CD8-positive, alpha-beta memory T cell (primary cell): ENCODE results near the gene CFAP77. TPM values are rescaled to one million over a fixed set of nuclear protein-coding genes. Genes with fewer than 3 reads are reported as not detected.
A peak's percentile ranks its signal among the peaks of the same experiment; 100 is the strongest.

Experiments used
- CTCF ChIA-PET: fragments of 350-600 bp; sonication (Branson Sonifier 250); formaldehyde crosslinking; loops from one replicate; lab custom pipeline; 2021; ENCODE audit warnings: antibody characterized with exemption; lab: Charles Lee
- POLR2A ChIA-PET: fragments of 350-600 bp; sonication (Branson Sonifier 250); formaldehyde crosslinking; loops from one replicate; lab custom pipeline; 2021; ENCODE audit warnings: antibody characterized with exemption; lab: Charles Lee
- DNase-seq, 5 donors: peaks; one replicate each; pipeline versions ENCODE4 v3.0.0 to v3.0.0-alpha.2; 2020 to 2022; ENCODE audit warnings: mixed read lengths in 1 of 5
- H3K27ac ChIP-seq: one replicate; pipeline ENCODE4 v1.7.0; 2013; ENCODE audit warnings: low read depth, mild to moderate bottlenecking, low read length, moderate library complexity
- H3K27me3 ChIP-seq: 2 replicates; pipeline ENCODE4 v1.7.0; 2013; ENCODE audit warnings: low read length, mild to moderate bottlenecking; ENCODE audit not compliant: insufficient read depth, poor library complexity, severe bottlenecking
- H3K36me3 ChIP-seq: 2 replicates; pipeline ENCODE4 v1.7.0; 2013; ENCODE audit warnings: mild to moderate bottlenecking, low read length, moderate library complexity; ENCODE audit not compliant: insufficient read depth
- H3K4me1 ChIP-seq: 2 replicates; pipeline ENCODE4 v1.7.0; 2013; ENCODE audit warnings: mild to moderate bottlenecking, low read length, moderate library complexity; ENCODE audit not compliant: insufficient read depth
- H3K4me3 ChIP-seq: 2 replicates; pipeline ENCODE4 v1.7.0; 2013; ENCODE audit warnings: mild to moderate bottlenecking, low read length
- H3K9me3 ChIP-seq: 2 replicates; pipeline ENCODE4 v1.7.0; 2013; ENCODE audit warnings: mild to moderate bottlenecking, low read length
- H3K27ac Mint-ChIP-seq, 8 donors: one replicate each; pipeline ENCODE4 v1.8.0; 2020 to 2021; ENCODE audit warnings: mixed read lengths in 8 of 8, mild to moderate bottlenecking in 6 of 8, inconsistent platforms in 3 of 8, moderate library complexity in 3 of 8
- H3K27me3 Mint-ChIP-seq, 2 donors: one replicate each; pipeline ENCODE4 v1.8.0; 2020 to 2021; ENCODE audit warnings: mixed read lengths in 2 of 2, mild to moderate bottlenecking in 1 of 2, moderate library complexity in 1 of 2
- H3K36me3 Mint-ChIP-seq, 3 donors: one replicate each; pipeline ENCODE4 v1.8.0; 2020 to 2021; ENCODE audit warnings: mixed read lengths in 3 of 3, inconsistent platforms in 1 of 3, mild to moderate bottlenecking in 1 of 3
- H3K4me1 Mint-ChIP-seq, 3 donors: one replicate each; pipeline ENCODE4 v1.8.0; 2020 to 2021; ENCODE audit warnings: mixed read lengths in 3 of 3, inconsistent platforms in 1 of 3, mild to moderate bottlenecking in 1 of 3
- H3K4me3 Mint-ChIP-seq, 7 donors: one replicate each; pipeline ENCODE4 v1.8.0; 2020 to 2021; ENCODE audit warnings: mixed read lengths in 7 of 7, mild to moderate bottlenecking in 6 of 7, moderate library complexity in 4 of 7, inconsistent platforms in 2 of 7
- H3K9me3 Mint-ChIP-seq, 5 donors: one replicate each; pipeline ENCODE4 v1.8.0; 2020 to 2022; ENCODE audit warnings: mixed read lengths in 5 of 5, mild to moderate bottlenecking in 3 of 5, moderate library complexity in 2 of 5, inconsistent platforms in 1 of 5
- polyA plus RNA-seq: library from polyadenylated mRNA; unstranded; fragments of 300-500 nt; fragmentation: Illumina TruSeq; gene quantifications from one replicate; pipeline ENCODE4 v1.2.3, GENCODE V29; 2021
- total RNA-seq, 2 experiments: library from RNA; stranded (reverse); gene quantifications; one replicate each; pipeline ENCODE4 v1.2.3, GENCODE V29; 2021

CFAP77 gene
- total and polyA plus RNA-seq, 3 experiments from 2014 or later, result not detected

DNA sequence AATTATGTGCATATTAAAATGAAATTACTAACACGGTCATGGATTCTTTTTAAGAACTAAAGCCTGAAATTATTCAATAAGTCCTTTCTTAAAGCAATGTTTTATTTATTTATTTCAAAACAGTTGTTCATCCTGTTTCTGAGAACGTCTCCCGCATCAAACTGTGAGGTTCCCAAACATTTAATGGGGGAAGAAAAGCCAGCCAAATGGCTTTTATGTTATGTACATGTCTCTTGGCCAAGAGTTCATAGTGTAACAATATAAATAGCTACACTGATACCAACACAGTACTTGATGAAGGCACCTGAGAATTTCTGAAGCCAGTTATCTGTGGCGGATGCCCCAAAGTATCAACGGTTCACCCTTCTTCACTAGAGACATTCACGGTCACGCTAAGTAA lies 19.0 kb upstream of the CFAP77 start:
- H3K36me3 Mint-ChIP-seq, result peaks cover 15 to 89% (median 22%) of the 10 kb centered on the region in 3 donors
- no peak for DNase-seq
- ChIA-PET POLR2A (interaction anchor here (0.6 kb wide), 1 partner anchor 1205 kb away, joined by 3 read pairs; no protein-coding TSS in a partner anchor), CTCF (no interaction called here)
- Histone ChIP-seq H3K9me3 (no peaks in the 10 kb centered on the region), H3K36me3 (peaks cover 58% of the 10 kb centered on the region), H3K27ac (no peak overlapping the region), H3K4me1 (no peaks in the 10 kb centered on the region), H3K4me3 (no peak overlapping the region), H3K27me3 (no peaks in the 10 kb centered on the region)
- H3K4me3 Mint-ChIP-seq, result no peak overlapping the region
- H3K27me3 Mint-ChIP-seq, result no peaks in the 10 kb centered on the region
- no peaks in the 10 kb centered on the region for H3K4me1 Mint-ChIP-seq
- no peaks in the 10 kb centered on the region for H3K9me3 Mint-ChIP-seq
- peak overlapping the region in 1 of 8 donors; percentile 7 for H3K27ac Mint-ChIP-seq

DNA sequence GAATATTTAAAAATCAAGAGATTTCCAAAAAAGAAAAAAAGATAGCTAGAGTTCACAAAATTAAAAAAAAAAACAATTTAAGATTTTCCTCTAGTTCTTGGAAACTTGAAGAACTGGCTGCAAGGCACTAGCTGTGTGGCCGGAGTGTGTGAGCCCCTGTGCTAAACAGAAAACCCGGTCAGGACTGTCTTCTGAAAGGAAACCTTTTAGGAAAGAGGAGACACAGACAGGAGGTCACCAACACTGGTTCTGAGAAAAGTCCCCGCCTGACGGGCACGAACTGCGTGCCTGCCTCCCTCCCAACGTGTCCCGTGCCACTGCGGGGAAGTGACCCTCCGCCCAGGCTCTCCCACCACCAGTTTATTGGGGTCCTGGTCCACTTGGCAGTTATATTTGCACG lies 18.6 kb upstream of the CFAP77 start:
- Histone ChIP-seq H3K4me1 (no peaks in the 10 kb centered on the region), H3K27me3 (no peaks in the 10 kb centered on the region), H3K9me3 (no peaks in the 10 kb centered on the region), H3K36me3 (peaks cover 63% of the 10 kb centered on the region), H3K27ac (no peak overlapping the region), H3K4me3 (no peak overlapping the region)
- POLR2A ChIA-PET, result interaction anchor here (0.6 kb wide), 1 partner anchor 1206 kb away, joined by 3 read pairs; no protein-coding TSS in a partner anchor
- CTCF ChIA-PET, result no interaction called here
- H3K27ac Mint-ChIP-seq, result peak overlapping the region in 2 of 8 donors; percentile 7 to 47
- no peak overlapping the region for H3K4me3 Mint-ChIP-seq
- H3K9me3 Mint-ChIP-seq, result no peaks in the 10 kb centered on the region
- DNase-seq, result no peak
- no peaks in the 10 kb centered on the region for H3K27me3 Mint-ChIP-seq
- no peaks in the 10 kb centered on the region for H3K4me1 Mint-ChIP-seq
- peaks cover 15 to 89% (median 23%) of the 10 kb centered on the region in 3 donors for H3K36me3 Mint-ChIP-seq

GRCh38 chr9:132395560-132395959 lies 14.5 kb upstream of the CFAP77 start:
- Histone ChIP-seq H3K27me3 (no peaks in the 10 kb centered on the region), H3K27ac (no peak overlapping the region), H3K36me3 (peaks cover 50% of the 10 kb centered on the region), H3K4me3 (no peak overlapping the region), H3K9me3 (no peaks in the 10 kb centered on the region), H3K4me1 (no peaks in the 10 kb centered on the region)
- H3K27ac Mint-ChIP-seq, result no peak overlapping the region
- no peaks in the 10 kb centered on the region for H3K9me3 Mint-ChIP-seq
- H3K4me1 Mint-ChIP-seq, result peaks cover 0 to 6% (median 0%) of the 10 kb centered on the region in 3 donors
- ChIA-PET CTCF (no interaction called here), POLR2A (no interaction called here)
- H3K4me3 Mint-ChIP-seq, result no peak overlapping the region
- DNase-seq, result no peak
- H3K36me3 Mint-ChIP-seq, result peaks cover 11 to 85% (median 25%) of the 10 kb centered on the region in 3 donors
- H3K27me3 Mint-ChIP-seq, result no peaks in the 10 kb centered on the region

DNA sequence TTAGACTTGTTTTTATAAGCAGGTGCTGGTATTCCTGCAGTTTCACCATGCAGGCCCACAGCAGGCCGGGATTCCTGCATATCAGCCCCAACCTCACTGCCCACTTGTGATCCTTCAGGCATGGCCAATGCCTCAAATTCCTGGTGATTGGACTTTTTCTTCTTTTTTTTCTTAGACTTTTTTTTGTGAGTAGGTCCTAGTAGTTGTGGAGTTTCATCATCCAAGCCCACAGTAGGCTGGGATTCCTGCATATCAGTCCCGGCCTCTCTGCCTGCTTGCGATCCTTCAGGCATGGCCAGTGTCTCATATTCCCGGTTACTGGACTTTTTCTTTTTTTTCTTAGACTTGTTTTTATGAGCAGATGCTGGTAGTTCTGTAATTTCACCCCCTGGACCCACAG lies 8.2 kb upstream of the CFAP77 start:
- peaks cover 27% of the 10 kb centered on the region for H3K36me3 ChIP-seq
- no peaks in the 10 kb centered on the region for H3K27me3 ChIP-seq
- peaks cover 36 to 55% (median 45%) of the 10 kb centered on the region in 3 donors for H3K4me1 Mint-ChIP-seq
- no peak overlapping the region for H3K4me3 ChIP-seq
- POLR2A ChIA-PET, result no interaction called here
- peaks cover 8 to 61% (median 11%) of the 10 kb centered on the region in 3 donors for H3K36me3 Mint-ChIP-seq
- no peaks in the 10 kb centered on the region for H3K9me3 ChIP-seq
- no peak overlapping the region for H3K27ac ChIP-seq
- H3K27ac Mint-ChIP-seq, result peak overlapping the region in 2 of 8 donors; percentile 26 to 66
- DNase-seq, result no peak
- no peaks in the 10 kb centered on the region for H3K9me3 Mint-ChIP-seq
- H3K27me3 Mint-ChIP-seq, result no peaks in the 10 kb centered on the region
- H3K4me3 Mint-ChIP-seq, result peak overlapping the region in 1 of 7 donors; percentile 23
- CTCF ChIA-PET, result no interaction called here
- peaks cover 28% of the 10 kb centered on the region for H3K4me1 ChIP-seq

DNA sequence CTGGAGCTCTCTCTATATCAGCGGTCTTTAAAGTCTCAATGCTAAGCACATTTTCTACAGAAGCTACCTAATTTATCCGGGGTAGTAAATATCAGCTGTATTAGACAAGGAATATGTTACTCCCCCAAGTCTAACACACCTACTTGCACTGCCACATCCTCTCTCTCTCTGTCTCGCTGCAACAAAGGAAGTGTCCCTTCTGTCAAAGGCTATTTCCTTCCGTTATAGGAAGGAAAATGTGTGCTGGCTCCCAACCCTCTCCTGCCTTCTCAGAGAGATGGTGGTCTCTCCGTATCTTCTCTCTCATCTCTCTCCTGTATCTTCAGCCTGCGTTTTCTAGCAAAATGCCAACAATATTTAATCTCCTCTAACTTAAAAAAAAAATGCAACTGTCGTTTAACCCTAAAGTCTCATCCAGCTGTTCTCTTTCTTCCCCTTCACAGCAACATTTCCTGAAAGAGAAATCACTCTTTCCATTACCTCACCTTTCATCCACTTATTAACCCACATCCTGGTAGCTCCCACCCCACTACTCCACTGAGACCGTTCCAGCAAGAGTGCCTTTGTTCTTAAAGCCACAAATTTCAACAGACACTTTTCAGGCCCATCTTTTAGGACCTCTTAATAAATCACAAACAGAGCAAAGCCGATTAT lies 5.7 kb upstream of the CFAP77 start:
- Histone ChIP-seq H3K4me1 (peaks cover 35% of the 10 kb centered on the region), H3K27ac (no peak overlapping the region), H3K4me3 (no peak overlapping the region), H3K9me3 (no peaks in the 10 kb centered on the region), H3K36me3 (peaks cover 13% of the 10 kb centered on the region), H3K27me3 (no peaks in the 10 kb centered on the region)
- ChIA-PET CTCF (no interaction called here), POLR2A (interaction anchor here (1.1 kb wide), 1 partner anchor 49 kb away, joined by 3 read pairs; the partner anchor contains the start of gene SETX)
- Mint-ChIP-seq H3K9me3 (no peaks in the 10 kb centered on the region), H3K27ac (peak overlapping the region; percentile 35 to 95 (median 78)), H3K27me3 (no peaks in the 10 kb centered on the region), H3K4me1 (peaks cover 41 to 59% (median 52%) of the 10 kb centered on the region in 3 donors), H3K36me3 (peaks cover 2 to 42% (median 4%) of the 10 kb centered on the region in 3 donors), H3K4me3 (peak overlapping the region; percentile 41 to 93 (median 63))
- DNase-seq, result peak in 2 of 5 donors; percentile 14 to 17

DNA sequence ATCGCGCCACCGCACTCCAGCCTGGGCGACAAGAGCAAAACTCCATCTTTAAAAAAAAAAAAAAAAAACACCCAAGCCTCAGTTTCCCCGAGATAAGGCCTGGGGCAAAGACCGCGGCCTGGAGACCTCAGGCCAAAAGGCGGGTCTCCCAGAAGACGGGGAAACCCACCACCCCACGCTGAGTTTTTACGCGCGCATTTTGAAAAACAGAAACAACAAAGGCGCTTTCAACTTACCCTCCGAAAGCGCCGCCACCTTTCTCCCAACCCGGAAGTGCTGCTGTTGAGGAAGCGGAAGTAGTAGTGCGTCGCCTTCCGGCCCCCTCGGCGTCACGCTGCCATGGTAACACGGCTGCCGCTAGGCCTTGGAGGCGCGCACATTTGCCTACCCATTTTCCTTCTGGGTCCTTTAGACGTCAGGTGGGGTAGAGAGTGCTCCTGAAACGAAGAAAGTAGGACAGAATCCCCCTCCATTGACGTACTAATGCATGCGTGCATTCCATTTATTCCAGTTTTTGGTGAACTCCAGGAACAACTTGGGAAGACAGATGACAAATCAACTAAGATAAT lies 3.4 kb upstream of the CFAP77 start, which contains the start of gene TTF1:
Gene TTF1 (minus strand): TSS at position 287 of the 569 bp plus-strand sequence. CDS start 4,019 bp downstream, outside the sequence.
- peak; percentile 89 to 97 (median 92) for DNase-seq
- H3K4me1 Mint-ChIP-seq, result peaks cover 45 to 69% (median 64%) of the 10 kb centered on the region in 3 donors
- H3K27ac Mint-ChIP-seq, result peak within 1 kb of the TSS; percentile 87 to 98 (median 95)
- ChIA-PET POLR2A (interaction anchor here (0.7 kb wide), 2 partner anchors 51 to 260 kb away, joined by 5 to 6 read pairs; no protein-coding TSS in a partner anchor), CTCF (no interaction called here)
- H3K36me3 ChIP-seq, result peaks cover 11% of the 10 kb centered on the region
- H3K9me3 ChIP-seq, result no peaks in the 10 kb centered on the region
- peaks cover 7 to 8% of the 10 kb centered on the region in 2 donors for H3K27me3 Mint-ChIP-seq
- no peaks in the 10 kb centered on the region for H3K9me3 Mint-ChIP-seq
- H3K4me1 ChIP-seq, result peaks cover 57% of the 10 kb centered on the region
- H3K27ac ChIP-seq, result peak within 1 kb of the TSS; percentile 63
- peaks cover 12% of the 10 kb centered on the region for H3K27me3 ChIP-seq
- H3K4me3 Mint-ChIP-seq, result peak within 1 kb of the TSS; percentile 88 to 98 (median 93)
- H3K36me3 Mint-ChIP-seq, result peaks cover 0 to 24% (median 1%) of the 10 kb centered on the region in 3 donors
- H3K4me3 ChIP-seq, result peak within 1 kb of the TSS; percentile 77

DNA sequence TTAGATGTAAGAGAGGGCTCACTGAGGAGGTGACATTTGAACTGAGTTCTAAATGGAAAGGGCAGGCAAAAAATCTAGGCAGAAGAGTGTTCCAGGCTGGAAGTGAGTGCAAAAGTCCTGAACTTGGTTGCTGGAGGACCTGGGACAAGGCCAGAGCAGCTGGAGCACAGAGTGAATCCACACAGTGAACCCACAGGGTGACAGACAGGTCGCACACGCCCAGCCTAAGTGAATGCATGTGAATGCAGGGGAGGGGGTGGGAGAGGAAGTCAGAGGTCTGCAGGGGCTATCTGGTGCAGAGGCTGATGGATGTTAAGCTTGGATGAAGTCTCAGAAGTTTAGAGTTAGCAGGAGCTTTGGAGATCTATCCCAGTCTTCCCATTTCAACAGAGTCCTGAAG lies 2.8 kb upstream of the CFAP77 start:
- Mint-ChIP-seq H3K27me3 (peaks cover 12 to 13% of the 10 kb centered on the region in 2 donors), H3K27ac (peak overlapping the region; percentile 87 to 98 (median 95)), H3K36me3 (peaks cover 0 to 18% (median 0%) of the 10 kb centered on the region in 3 donors), H3K4me3 (peak overlapping the region; percentile 88 to 98 (median 93)), H3K9me3 (no peaks in the 10 kb centered on the region), H3K4me1 (peaks cover 45 to 69% (median 65%) of the 10 kb centered on the region in 3 donors)
- peaks cover 6% of the 10 kb centered on the region for H3K36me3 ChIP-seq
- H3K27ac ChIP-seq, result peak overlapping the region; percentile 63
- ChIA-PET POLR2A (no interaction called here), CTCF (no interaction called here)
- H3K27me3 ChIP-seq, result peaks cover 17% of the 10 kb centered on the region
- peak overlapping the region; percentile 77 for H3K4me3 ChIP-seq
- H3K9me3 ChIP-seq, result no peaks in the 10 kb centered on the region
- H3K4me1 ChIP-seq, result peaks cover 63% of the 10 kb centered on the region
- no peak for DNase-seq

- H3K9me3 Mint-ChIP-seq, result no peaks in the 10 kb centered on the region
- DNase-seq, result no peak
- peak overlapping the region in 4 of 7 donors; percentile 7 to 92 (median 41) for H3K4me3 Mint-ChIP-seq
- H3K27ac Mint-ChIP-seq, result peak overlapping the region in 4 of 8 donors; percentile 24 to 95 (median 62)
- Histone ChIP-seq H3K27me3 (peaks cover 18% of the 10 kb centered on the region), H3K4me1 (peaks cover 61% of the 10 kb centered on the region), H3K27ac (no peak overlapping the region), H3K36me3 (no peaks in the 10 kb centered on the region), H3K9me3 (no peaks in the 10 kb centered on the region), H3K4me3 (no peak overlapping the region)
- H3K36me3 Mint-ChIP-seq, result peaks cover 0 to 7% (median 0%) of the 10 kb centered on the region in 3 donors
- H3K27me3 Mint-ChIP-seq, result peaks cover 17 to 26% of the 10 kb centered on the region in 2 donors
- ChIA-PET POLR2A (no interaction called here), CTCF (no interaction called here)
- peaks cover 46 to 63% (median 62%) of the 10 kb centered on the region in 3 donors for H3K4me1 Mint-ChIP-seq
These were observed 1.5 kb upstream of the CFAP77 start for GRCh38 chr9:132408521-132408920.
